ENCODE data around the gene KLHL40.

KLHL40 gene, protein sequence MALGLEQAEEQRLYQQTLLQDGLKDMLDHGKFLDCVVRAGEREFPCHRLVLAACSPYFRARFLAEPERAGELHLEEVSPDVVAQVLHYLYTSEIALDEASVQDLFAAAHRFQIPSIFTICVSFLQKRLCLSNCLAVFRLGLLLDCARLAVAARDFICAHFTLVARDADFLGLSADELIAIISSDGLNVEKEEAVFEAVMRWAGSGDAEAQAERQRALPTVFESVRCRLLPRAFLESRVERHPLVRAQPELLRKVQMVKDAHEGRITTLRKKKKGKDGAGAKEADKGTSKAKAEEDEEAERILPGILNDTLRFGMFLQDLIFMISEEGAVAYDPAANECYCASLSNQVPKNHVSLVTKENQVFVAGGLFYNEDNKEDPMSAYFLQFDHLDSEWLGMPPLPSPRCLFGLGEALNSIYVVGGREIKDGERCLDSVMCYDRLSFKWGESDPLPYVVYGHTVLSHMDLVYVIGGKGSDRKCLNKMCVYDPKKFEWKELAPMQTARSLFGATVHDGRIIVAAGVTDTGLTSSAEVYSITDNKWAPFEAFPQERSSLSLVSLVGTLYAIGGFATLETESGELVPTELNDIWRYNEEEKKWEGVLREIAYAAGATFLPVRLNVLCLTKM

DNA sequence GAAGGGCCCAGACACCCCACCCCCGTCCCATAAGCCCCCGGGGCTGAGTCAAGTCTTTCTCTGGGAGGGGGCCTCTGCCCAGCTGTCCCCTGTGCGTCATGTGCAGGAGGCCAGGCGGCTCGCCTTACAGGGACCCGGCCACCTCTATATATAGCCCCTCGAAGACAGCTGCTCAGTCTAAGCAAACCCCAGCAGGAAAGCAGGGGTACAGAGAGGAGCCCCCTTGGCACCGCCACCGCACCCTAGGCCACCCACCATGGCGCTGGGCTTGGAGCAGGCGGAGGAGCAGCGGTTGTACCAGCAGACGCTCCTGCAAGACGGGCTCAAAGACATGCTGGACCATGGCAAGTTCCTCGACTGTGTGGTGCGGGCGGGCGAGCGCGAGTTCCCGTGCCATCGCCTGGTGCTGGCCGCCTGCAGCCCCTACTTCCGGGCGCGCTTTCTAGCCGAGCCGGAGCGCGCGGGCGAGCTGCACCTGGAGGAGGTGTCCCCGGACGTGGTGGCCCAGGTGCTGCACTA is at the start of gene KLHL40:
KLHL40 (plus strand) TSS at position 175 of the 519 bp plus-strand sequence; CDS start at position 257, 82 bp downstream.
- DNase-seq: no peak

DNA sequence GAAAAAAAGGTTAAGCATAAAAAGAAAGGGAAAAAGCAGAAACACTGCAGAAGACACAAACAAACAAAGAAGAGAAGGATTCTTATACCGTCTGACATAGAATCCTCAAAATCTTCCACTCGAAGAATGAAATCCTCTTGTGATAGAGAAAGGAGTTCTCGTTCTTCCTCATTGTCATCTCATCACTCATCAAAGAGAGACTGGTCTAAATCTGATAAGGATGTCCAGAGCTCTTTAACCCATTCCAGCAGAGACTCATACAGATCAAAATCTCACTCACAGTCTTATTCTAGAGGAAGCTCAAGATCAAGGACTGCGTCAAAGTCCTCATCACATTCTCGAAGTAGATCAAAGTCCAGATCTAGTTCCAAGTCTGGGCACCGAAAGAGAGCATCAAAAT is 48.3 kb upstream of the KLHL40 start:
- DNase-seq: no peak

DNA sequence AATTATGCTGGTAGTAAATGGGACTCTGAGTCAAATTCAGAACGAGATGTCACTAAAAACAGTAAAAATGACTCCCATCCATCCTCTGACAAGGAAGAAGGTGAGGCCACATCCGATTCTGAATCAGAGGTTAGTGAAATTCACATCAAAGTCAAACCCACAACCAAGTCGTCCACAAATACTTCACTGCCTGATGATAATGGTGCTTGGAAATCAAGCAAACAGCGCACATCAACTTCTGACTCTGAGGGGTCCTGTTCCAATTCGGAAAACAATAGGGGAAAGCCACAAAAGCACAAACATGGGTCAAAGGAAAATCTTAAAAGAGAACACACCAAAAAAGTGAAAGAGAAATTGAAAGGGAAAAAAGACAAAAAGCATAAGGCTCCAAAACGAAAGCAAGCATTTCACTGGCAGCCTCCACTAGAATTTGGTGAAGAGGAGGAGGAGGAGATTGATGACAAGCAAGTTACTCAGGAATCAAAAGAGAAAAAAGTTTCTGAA is 46.9 kb upstream of the KLHL40 start:
- DNase-seq: no peak

DNA sequence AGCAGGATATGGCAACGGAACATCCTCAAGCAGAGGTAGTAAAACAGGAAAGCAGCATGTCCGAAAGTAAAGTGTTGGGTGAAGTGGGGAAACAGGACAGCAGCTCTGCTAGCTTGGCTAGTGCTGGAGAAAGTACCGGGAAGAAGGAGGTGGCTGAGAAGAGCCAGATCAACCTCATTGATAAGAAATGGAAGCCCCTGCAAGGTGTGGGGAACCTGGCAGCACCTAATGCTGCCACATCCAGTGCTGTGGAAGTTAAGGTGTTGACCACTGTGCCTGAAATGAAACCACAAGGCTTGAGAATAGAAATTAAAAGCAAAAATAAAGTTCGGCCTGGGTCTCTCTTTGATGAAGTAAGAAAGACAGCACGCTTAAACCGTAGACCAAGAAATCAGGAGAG is 46.1 kb upstream of the KLHL40 start:
- DNase-seq: no peak

DNA sequence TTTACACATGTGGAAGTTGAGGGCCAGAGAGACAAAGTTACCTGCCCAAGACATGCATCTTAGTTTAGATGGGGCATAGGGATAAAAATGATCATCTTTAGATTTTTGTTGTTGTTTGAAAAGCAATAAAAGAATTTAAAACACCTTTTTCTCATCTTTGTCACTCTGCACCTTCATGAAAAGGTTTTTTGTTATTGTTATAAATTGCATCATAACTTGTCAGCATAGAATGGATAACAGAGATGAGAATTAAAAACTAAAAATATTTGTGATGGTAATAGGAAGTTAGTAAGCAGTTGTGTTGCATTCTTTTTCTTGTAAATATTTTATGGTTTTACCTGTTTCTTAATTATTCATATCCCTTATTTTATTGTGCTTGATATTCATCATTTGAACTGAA is 45.2 kb upstream of the KLHL40 start:
- no peak for DNase-seq

DNA sequence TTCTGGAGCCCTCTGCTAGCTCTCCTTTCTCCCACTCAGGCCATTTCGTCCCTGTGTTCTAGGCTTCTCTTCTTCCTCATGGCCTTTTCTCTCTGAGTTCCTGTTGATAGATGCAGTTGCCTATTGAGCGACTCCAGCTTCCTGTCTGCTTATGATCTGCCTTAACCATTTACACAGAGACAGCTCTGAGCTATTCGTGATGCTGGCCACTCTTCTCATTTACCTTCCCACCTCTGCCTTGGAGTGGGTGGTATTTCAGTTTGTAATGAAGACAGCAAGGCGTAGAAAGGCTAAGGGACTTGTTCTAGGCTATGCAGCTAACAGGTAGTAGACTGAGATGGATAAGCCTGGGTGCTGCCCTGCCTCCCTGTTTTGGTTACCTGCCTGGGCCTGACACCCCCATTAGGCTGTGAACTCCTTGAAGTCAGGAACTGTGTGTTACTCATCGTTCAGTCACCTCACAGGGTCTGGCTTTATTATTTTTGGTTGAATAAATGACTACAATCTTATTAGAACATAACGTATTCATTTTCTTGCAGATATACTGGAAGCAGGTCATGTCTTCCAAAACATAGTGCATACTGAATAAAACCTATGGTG is 44.5 kb upstream of the KLHL40 start:
- no peak for DNase-seq

DNA sequence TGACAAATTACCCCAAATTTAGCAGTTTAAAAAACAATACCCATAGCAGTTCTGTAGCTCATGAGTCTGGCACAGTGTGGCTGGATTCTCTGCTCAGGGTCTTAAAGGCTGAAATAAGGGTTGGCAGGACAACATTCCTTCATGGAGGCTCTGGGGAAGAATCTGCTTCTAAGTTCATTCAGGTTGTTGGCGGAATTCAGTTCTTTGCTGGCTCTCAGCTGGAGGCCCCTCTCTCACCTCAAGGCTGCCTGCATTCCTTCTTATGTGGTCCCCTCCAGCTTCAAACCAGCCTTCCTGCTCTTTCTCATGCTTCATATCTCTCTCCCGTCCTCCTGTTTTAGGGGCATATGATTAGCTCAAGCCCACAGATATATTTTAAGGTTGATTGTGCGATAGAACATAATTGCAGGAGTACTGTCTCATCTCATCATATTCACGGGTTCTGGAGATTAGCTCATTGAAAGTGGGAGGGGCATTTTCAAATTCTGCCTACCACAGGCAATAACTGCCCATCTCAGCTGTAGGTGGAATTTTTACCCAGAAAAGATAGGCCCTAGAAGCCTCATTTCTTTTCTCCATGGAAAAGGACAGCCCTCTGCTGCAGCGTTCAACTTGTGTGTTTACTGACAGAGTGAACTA is 37.4 kb upstream of the KLHL40 start:
- no peak for DNase-seq

DNA sequence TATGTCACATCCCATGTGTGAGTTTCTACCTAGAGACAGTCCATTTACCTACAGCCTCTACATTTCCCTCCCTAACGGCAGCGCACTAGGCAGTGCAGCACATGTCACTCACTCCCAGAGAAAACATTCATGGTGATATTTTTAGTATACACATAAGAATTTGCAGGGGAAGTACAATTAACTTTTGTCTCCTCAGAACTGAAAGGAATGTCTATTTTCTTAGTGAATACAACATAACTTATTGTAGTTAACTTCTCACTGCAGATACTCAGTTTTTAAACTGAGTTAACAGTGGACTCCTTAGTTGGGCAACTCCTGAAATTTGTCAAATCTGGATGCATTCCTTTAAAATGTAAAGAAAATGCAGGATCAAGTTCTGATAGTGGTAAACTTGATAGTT is 36.3 kb upstream of the KLHL40 start:
- no peak for DNase-seq

DNA sequence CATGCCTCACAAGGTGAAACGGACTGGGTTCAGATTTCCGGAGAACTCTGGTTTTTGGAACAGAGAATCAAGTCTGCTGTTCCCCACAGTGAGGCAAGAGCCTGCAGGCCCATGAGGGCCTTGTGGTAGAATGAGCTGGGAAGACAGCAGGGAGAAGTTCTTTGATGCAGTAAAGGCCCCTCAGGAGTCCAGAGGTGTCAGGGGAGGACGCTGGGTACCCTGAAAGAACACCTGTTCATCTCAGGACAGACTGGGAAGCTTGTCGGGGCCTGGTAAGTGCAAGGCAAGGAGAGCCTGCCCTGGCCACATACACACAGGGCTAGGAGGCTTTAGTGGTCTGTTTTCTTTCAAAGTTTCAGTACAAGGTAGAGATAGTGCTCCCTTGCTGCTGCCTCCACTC is 35.6 kb upstream of the KLHL40 start:
- no peak for DNase-seq

DNA sequence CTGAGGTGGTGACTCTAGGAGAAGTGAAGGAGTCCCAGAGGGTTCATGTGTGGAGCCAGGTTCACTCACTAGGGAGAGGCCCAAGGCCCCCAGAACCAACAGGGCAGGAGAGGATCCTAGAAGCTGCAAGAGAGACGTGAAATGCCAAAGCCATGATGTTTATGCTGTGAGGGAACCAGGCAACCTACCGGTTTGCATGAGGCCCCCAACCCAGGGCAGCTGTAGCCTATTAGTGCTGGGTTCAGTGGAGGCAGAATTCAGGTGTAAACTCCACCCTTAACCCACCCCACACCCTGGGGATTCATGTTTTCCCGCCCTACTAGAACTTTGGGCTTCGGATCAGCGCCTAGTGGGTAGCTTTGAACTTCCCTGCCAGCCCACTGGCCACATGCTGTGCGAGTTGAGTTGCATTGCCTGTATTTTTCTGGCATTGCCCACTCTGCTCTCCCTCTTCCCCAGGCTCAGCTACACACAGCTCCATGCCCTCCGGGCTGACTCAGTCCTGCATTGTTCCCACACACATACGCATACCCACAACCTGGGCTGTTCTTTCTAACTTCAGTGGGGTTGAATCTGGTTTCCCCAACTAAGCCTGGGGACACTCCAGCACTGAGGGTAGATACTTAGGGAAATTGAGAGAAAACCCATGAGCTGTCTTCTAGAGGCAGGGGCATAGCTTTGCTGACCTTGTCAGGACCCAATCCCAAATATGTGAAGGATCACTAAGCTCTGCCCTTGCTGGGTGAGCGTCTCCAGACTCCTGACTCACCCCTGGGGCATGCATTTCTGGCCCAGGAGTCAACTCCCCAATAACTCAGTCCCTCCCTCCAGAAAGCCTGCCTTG is 33.9 kb upstream of the KLHL40 start:
- DNase-seq: no peak

DNA sequence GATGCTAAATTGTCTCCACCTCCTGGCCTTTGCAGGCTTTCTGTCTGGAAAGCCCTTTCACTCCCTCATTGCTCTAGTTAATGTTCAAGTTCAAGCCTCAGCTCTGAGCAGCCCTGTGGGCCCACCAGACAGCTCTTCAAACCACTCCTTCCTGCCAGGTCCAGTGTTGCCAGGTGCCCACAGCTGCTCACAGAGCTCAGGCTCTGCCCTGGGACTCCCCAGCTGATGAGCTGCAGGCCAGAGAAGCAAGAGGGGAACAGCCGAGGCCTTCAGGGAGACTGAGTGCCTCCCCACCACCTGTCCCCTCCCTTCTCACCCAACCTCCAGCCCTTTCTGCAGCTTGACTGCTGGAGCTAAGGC is 33.1 kb upstream of the KLHL40 start:
- DNase-seq: no peak

DNA sequence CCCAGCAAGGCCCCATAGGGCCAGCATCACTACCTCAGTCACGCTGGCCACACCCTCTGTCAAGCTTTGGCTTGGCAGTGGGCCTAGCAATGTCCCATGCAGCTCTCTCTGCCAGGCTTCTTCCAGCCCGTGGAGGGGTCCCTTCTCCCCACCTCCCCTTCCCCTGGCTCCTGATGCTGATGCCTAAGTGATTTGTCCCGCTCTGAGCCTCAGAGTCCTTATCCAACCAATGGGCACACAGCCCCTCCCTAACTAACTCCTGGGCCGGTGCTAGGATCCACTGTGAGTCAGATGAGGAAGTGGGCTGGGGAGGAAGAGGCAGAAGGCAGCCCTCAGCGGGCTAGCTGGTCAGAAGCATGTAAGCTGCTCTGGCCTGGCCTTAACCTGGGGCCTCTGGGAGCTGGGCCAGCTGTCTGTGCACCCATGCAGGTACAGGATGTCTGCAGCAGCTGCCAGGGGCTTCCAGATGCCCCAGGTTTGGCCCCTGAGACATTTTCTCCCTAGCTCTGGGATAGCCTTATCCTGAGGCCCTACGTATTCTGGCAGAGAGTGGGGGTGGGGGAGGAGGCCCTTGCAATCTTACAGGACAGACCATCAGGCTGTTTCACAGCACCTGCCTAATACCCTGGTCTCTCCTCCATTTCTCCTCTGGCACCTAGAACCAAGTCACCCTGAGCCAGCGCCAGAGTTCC is 32.6 kb upstream of the KLHL40 start:
- DNase-seq: no peak

DNA sequence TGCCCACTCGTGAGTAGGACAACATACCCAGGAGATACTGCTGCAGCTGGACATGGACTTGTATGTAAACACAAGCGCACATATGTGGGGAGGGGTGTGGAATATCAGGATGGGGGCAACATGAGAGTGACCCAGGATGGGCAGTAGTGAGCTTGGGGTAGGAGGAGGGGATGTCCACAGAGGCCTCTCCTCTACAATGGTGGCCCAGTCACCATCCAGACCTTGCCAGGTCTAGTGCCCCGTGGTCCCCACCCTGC is 32.1 kb upstream of the KLHL40 start:
- DNase-seq: no peak

DNA sequence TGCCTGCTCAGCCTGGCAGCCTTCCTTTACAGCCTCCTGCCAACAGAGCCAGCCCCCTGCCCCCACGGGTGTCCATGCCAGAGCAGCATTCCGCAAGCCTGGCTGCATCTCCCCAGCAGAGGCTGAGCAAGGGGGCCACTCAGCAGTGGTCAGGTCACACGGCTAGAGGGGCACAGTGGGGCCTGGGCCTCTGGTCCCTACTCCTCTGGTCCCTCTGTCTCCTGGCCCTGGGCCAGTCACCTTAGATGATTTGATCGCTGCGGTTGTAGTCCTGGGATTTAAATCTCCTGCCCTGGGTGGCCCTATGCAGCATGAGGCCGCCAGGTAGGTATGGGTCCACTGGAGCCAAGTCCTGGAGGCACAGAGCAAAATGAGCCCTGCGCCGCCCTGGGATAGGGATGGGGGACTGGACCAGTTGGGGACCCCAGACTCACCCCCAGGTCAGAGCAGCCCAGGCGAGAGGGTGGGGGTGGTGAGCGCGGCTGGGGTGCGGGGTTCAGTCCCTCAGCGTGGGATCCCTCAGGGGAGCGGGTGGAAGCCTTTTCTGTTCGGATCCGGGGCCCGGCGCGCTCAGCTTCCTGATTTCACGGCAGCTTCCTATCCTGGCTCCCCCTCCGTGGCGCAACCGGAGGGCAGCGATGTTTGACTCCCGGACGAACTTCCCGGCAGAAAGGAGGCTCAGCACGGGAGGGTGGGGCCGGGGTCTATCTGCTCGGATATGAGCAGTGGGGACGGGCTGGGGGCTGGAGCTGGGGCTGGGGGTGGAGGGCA is 31.6 kb upstream of the KLHL40 start, which contains the start of gene ZBTB47:
ZBTB47 (plus strand) TSS at position 138 of the 771 bp plus-strand sequence. CDS start 4,659 bp downstream, outside the sequence.
- DNase-seq: no peak

DNA sequence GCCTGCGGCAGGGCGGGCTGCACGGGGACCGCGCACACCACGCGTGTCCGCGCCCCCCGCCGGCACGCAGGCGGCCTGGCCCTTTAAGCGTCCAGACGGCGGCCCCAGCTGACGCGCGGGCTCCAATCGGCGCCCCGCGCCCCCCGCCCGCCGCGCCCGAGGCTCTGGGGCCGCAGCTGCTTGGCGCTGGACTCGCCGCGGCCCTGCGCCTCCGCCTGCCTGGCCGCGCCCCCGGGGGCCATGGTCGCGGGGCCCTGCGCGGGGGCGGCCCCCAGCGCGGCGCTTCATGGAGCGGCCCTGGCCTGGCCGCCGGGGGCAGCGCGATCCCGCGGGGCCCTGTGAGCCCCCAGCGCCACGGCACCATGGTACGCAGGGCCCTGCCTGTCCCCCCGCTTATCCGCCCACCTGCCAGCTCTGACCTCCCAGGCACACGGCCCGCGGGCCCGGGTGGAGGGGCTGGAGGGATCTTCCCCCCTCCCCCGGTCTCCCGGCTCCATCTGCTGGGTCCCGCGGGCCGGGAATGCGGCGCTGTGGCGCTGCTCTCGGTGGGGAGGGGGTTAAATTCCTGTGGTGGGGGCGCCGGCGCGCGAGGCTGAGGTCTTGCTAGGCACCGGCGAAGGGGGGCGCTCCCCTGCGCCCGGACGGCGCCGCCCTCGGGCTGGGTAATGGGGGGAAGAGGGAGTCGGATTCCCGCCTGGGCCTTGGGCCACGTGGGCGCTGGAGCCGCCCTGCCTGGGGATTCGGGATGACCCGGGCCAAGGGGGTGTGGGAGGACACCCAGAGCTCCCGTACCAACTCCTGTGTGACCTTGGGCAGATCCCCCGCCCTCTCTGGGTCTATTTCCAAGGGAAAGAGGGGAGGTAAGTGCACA is 30.8 kb upstream of the KLHL40 start:
- DNase-seq: peak; percentile 23

DNA sequence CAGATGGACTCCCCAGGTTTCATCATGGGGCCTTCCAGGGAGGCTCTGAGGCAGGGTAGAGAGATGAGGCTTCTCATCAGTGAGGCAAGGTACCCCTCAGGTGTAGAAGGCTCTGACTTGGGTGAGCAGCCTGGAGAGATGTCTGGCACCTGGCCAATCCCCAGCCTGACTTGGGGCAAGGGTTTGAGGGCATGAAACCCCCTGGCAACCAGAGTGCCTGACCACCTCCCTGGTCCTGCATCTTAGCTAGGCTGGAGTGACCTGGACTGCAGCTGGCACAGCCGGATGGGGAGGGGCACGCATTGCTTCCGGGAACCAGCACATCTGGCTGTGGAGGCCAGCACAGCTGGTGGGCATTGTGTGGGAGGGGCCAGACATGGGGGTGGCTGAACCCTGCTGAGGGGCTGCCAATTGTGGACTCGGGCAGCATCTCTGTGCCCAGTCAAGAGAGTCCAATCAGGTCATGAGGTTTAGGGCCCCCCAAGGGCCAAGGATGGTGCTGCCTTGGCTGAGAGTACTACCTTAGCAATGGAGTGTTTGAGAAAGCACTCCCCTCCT is 29.9 kb upstream of the KLHL40 start:
- no peak for DNase-seq

DNA sequence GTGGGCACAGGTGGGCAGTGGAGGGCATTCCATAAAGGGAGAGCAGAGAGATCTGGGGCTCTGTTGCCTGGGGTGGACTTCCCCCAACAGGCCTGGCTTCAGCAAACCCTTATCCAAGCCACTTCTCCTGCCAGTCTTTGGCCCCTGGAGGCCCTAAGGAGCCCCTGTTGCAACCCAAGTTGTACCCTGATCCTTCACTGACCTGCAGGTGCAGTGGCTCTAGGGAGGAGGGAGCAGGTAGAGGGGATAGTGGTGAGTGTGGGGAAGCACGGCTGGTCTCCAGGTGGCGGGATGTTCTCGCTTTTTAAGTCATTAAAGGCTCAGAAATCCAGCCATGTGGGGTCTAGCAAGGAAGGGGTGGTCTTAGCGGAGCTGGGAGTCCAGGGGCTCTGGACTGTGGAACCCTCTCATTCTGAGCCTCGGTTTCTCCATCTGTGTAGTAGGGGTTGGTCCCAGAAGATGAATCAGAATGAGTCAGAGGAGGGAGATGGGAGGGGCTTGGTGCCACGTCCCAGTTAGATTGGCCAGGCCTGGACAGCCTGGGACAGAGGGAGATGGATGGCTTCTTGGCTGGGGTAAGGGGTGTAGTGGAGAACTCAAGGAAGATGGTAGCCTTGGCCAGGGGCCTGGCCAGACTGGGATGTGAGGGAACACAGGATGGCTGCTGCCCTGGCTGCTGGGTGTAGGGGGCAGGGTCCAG is 29.2 kb upstream of the KLHL40 start:
- no peak for DNase-seq

DNA sequence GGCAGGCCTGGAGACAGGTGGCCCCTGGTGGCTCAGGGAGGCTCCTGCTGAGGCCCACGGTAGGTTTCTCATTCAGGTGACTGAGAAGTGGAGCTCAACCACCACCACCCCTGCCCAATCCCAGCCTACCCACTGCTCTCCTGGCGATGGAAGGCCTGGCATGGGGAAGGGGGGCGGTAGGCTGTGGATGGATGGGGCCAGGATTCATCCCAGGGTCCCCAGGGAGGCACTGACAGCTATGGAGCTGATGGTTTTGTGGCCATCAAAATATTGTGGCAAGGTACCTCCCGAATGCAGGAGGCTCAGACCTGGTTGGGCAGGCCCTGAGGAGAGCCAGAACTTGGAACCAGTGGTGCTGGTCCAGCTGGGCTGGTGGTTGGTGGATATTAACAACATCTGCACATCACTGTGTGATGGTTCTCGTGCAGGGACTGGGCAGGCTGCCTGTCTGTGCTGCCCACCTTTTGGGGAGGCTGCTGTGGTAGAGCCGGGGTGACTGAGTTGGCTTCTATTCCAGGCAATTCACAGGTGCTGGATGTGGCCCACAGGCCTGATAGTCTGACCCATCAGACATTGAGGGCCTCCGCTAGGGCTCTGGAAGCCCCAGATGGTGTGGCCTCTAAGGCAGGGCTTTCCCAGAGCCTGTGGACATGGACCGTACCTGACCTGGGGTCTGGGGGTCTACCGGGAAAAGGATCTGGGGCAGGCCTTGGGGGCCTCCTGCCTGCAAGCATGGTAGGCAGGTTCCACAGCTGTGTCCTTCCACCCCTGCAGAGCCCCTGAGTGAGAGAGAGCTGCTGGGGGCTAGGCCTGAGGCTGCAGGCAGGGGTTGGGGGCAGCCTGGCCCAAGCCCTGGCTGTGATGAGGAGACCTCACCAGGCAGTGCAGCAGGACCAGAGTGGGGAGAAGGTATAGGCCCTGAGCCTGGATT is 28.4 kb upstream of the KLHL40 start:
- no peak for DNase-seq
